HG03025 (cell line): ENCODE measurements around the gene CRIM1.

ENCODE experiments used
- ATAC-seq: cut with Tn5 transposase; IDR thresholded peaks from one replicate; pipeline ENCODE4 v1.9.1; 2021; ENCODE audit warnings: mild to moderate bottlenecking, moderate library complexity; ENCODE audit not compliant: unreplicated experiment, low FRiP score

The CRIM1 gene

GRCh38 chr2:36538335-36538734 lies 182.8 kb downstream of the CRIM1 start:
- no peak for ATAC-seq

GRCh38 chr2:36539631-36540030 lies 184.1 kb downstream of the CRIM1 start:
- no peak for ATAC-seq

- ATAC-seq: no peak
Observed at GRCh38 chr2:36540986-36541754, 185.6 kb downstream of the CRIM1 start.

- no peak for ATAC-seq
Observed at GRCh38 chr2:36541891-36542595, 186.5 kb downstream of the CRIM1 start.

- ATAC-seq: no peak
Observed at GRCh38 chr2:36544638-36545338, 189.2 kb downstream of the CRIM1 start.

GRCh38 chr2:36545871-36546416 lies 190.4 kb downstream of the CRIM1 start:
- ATAC-seq: no peak

GRCh38 chr2:36547906-36548305 lies 192.3 kb downstream of the CRIM1 start:
- no peak for ATAC-seq

GRCh38 chr2:36549165-36549574 lies 193.6 kb downstream of the CRIM1 start:
- no peak for ATAC-seq

GRCh38 chr2:36550006-36550405 lies 194.4 kb downstream of the CRIM1 start:
- ATAC-seq: no peak

- ATAC-seq: no peak
Observed at GRCh38 chr2:36553683-36554082, 198.1 kb downstream of the CRIM1 start.

- ATAC-seq: no peak
Observed at GRCh38 chr2:36554531-36554930, 199.0 kb downstream of the CRIM1 start.

GRCh38 chr2:36555789-36556188 lies 200.2 kb downstream of the CRIM1 start:
- no peak for ATAC-seq

- no peak for ATAC-seq
Observed at GRCh38 chr2:36556842-36557241, 201.3 kb downstream of the CRIM1 start.

- ATAC-seq: no peak
Observed at GRCh38 chr2:36559221-36559942, 203.8 kb downstream of the CRIM1 start.

GRCh38 chr2:36560726-36561125 lies 205.1 kb downstream of the CRIM1 start:
- ATAC-seq: no peak

GRCh38 chr2:36561237-36561944 lies 205.8 kb downstream of the CRIM1 start:
- no peak for ATAC-seq

- ATAC-seq: no peak
Observed at GRCh38 chr2:36562240-36562639, 206.7 kb downstream of the CRIM1 start.

- ATAC-seq: no peak
Observed at GRCh38 chr2:36562973-36563532, 207.5 kb downstream of the CRIM1 start.

- no peak for ATAC-seq
Observed at GRCh38 chr2:36564377-36564930, 208.9 kb downstream of the CRIM1 start.
